GM12873 (cell line): ENCODE data around the gene SHISAL1.
A peak's percentile ranks its signal among the peaks of the same experiment; 100 is the strongest.

ENCODE experiments used
- TF ChIP-seq, protein P1 (sequence below): IDR thresholded peaks from 2 replicates; pipeline ENCODE4 v1.5.1; 2012; ENCODE audit warnings: low read depth, mild to moderate bottlenecking, moderate library complexity, low read length, control low read depth; ENCODE audit not compliant: insufficient read depth; ENCODE audit errors: missing control alignments

SHISAL1 gene

DNA sequence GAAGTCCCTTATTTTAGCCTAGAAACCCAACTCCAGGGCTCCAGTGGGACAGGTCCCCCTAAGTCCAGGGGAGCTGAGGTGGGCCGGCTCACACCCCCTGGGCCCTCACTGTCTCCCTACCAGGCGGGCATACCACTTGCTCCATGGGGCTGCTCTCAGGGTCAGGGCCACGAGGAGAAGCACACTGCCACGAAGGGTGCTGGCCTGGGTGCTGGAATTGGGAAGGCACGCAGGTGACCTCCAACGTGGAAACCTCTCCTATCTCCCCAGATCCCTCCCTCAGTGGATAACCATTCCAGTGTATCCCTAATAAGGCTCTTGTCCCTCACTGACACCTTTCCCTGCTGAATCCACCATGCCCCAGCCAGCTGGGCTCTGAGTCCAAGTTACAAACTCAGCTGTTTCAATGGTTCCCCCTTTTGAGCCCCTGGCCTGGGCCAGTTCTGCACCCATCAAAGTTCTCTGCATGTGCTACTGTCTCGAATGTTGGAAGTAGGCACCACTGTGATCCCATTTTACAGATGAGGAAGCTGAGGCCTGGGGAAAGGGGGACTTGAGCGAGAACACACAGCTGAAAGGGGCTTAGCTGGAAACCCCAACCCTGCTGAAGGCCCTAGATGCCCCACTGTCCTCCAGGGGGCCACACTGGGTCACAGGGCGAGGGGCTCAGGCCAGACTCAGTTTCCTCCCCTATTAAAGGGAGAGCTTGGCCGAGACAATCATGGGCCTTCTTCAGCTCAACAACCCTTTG is 1.5 kb downstream of the SHISAL1 start:
- TF ChIP-seq, protein P1, sequence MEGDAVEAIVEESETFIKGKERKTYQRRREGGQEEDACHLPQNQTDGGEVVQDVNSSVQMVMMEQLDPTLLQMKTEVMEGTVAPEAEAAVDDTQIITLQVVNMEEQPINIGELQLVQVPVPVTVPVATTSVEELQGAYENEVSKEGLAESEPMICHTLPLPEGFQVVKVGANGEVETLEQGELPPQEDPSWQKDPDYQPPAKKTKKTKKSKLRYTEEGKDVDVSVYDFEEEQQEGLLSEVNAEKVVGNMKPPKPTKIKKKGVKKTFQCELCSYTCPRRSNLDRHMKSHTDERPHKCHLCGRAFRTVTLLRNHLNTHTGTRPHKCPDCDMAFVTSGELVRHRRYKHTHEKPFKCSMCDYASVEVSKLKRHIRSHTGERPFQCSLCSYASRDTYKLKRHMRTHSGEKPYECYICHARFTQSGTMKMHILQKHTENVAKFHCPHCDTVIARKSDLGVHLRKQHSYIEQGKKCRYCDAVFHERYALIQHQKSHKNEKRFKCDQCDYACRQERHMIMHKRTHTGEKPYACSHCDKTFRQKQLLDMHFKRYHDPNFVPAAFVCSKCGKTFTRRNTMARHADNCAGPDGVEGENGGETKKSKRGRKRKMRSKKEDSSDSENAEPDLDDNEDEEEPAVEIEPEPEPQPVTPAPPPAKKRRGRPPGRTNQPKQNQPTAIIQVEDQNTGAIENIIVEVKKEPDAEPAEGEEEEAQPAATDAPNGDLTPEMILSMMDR = peak; percentile 37

DNA sequence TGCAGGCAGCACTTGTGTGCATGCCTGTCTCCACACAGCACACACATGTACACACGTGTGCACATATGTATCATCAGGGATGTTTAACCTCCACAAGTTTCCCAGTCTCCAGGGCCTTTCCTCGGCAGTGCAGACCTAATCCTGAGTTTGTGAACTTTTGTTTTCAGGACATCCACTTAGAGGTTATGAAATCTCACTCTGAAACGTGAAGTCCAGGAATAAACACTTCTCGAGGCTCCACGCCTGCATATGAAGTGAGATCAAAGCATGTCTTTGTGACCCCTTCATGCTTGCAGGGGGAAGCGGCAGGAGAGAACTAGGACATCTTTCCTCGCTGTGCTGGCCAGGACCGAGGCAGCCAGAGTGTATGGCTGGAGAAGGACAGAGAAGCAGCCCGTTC is 3.1 kb downstream of the SHISAL1 start:
- TF ChIP-seq, protein P1 = no peak

DNA sequence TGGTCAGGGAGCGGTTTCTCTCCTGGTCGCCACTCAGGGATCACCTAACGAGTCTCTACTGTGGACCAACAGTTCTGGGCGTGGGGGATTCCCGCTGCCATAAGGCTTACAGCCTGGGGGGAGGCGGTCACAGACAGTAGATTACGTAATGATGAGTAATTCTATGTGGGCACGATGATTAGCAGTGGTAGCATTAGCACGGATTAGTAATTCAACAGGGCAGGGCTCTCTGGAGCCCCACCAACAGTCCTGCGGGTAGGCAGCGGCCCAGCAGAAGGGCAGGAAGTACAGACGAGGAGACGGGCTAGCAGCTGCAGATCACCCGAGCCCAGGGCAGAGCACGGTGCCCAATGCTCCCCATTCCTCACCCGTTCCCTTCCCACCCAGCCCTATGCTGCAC is 3.6 kb downstream of the SHISAL1 start:
- TF ChIP-seq, protein P1 = no peak

DNA sequence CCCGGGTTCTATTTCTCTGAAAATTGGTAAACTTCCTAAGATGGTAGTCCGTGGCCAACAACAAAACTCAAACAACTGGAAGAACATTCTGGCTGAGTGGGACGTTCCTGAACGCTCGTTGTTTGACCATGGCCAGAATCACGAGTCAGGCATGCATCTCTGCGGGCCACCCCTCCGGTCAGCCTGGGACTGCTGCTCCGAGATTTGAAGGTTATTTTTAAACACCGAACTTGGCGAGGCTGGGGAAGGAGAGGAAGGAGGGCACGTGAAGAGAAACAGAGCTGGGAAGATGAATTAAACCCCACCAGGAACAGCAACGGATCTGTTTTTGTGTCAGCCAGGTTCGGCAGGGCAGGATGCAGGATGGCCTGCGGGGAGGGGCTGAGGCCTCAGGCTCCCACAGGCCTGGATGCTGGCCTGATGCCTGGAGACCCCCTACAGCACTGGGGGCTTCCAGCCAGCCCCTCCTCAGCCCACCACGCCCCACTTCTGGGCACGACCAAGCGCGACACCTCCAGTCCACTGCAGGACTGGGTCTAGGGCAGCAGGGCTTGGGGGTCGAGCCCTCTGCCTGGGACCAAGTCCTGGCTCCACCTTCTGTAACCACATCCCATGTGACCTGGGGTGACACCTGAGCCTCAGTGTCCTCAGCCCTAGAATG is 5.1 kb downstream of the SHISAL1 start:
- TF ChIP-seq, protein P1 = no peak

DNA sequence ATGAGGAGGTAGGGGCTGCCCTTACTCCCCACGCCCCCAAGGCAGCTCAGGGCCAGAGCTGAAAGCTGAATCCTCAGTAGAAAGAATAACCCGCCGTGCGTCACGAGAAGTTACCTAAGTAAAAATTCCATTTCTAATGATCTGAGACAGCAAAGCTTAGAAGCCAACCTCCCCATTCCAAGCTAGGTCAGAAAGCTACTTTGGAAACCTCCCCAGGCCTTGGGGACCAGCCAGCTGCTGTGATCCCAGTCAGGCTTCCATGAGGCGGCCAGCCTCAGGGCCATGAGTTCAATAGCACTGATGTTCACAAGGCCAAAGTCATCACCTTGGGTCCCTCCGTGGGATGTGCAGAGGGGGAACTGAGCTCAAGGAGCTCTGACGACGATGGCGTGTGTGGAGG is 6.9 kb downstream of the SHISAL1 start:
- TF ChIP-seq, protein P1 = no peak

DNA sequence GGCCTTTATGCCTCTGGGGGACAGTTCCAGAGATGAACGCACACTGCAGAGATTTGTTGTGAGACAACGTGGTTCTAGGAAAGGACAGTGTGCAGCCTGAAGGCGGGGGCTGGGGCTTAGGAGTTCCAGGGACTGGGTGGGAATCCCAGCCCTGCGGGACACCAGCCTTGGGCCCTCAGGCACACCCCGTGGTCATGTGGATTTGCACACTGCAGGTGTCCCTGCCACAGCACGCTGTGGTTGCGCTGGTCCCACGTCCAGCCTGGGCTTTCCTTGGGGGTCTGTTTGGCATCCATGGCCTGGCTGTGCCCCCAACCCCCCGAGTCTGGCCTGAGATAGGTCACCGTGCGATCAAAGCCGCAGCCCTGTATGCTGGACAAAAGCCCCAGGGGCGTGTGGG is 7.3 kb downstream of the SHISAL1 start:
- TF ChIP-seq, protein P1 = no peak

DNA sequence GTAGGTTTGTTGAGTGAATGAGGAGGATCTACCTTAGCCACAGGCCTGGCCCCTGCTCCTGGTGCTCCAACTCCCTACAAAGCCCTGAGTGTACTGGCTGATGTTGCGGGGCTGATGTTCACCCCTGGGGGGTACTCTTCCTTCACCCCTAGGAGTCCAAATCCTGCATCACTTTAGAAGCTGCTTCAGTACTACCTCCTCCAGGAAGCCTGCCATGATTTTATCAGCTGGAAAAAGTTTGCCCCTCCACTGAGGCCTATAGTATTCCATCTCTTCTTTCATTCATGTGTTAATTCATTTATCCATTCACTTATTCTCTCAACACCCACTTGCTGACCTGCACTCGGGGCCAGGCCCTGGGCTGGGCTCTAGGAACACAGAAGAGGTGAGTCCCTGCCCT is 7.8 kb downstream of the SHISAL1 start:
- TF ChIP-seq, protein P1 = no peak
